HG02973 (cell line): ENCODE measurements around the gene PAK5.

ENCODE experiments used
- ATAC-seq: cut with Tn5 transposase; IDR thresholded peaks from one replicate; pipeline ENCODE4 v1.9.1; 2021; ENCODE audit warnings: moderate library complexity; ENCODE audit not compliant: unreplicated experiment

PAK5 gene

DNA sequence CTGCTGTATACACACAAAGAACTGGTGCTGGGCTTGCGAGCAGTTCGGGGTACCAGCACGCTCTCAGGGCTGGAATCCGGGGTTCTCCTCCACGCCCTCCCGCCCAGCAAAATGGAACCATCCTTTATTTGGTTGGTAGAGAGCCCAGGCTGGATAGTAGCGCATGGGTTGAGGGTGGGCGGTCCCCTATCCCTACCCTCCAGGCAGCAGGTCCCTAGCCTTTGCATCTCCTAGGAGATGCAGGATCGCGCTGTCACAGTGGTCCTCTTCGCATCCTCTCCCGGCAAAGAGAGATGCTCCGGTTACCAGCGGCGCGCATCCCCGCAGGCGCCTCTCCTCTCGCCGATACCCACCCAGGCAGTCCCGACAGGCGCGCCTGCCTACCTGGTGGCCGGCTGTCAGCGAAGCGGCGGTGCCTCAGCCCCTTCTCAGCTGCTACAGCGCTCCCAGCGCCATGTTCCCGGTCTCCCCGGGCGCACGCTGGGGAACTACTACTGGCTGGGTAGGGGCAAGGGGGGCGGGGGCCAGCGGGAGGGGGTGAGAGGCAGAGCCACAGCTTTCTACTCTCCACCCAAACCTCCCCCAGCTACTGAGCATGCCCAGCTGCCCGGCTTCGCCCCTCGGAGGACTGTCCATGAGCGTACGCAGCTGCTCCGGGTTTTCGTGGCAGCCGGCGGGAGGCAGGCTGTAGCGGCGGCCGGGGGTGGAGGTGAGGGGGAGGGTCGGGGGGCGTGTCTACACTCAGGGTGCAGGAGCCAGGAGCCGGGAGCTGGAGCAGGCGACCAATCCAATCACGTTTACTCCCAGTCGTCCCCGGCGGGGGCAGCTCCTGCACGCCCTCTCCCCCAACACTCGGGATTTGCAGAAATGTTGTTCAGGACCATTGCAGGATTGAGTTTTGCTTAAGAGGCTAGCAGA lies at the start of gene PAK5:
Gene PAK5, minus strand, starts transcription at position 699 of the 918 bp plus-strand sequence. CDS start 194,748 bp downstream, outside the sequence.
- ATAC-seq: no peak

DNA sequence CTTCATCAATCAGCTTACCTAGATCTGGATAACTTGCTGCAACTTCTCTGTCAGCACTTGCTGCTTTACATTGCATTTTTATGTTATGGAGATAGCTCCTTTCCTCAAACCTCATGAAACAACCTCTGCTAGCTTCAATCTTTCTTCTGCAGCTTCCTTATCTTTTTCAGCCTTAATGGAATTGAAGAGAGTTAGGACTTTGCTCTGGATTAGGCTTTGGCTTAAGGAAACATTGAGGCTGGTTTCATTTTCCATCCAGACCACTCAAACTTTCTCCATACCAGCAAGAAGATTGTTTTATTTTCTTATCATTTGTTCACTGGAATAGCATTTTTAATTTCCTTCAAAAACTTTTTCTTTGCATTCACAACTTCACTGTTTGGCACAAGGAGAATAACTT lies 48.8 kb upstream of the PAK5 start:
- no peak for ATAC-seq

DNA sequence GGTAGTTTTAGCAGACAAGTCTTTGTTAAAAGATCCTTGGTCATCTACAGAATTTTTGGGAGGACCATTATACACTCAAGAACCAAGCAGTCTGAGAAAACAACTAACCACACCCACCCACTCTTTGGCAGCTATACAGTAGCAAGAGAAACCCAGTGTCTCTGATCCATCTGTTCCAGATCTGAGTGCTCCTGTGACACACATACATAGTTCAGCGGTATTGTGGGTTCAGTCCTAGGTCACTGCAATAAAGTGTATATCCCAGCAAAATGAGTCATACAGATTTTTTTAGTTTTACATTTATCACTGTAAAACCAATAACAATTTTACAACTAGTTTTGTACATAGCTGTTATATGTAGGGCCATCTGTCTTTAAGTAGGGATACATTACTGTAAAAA lies 47.4 kb upstream of the PAK5 start:
- no peak for ATAC-seq

DNA sequence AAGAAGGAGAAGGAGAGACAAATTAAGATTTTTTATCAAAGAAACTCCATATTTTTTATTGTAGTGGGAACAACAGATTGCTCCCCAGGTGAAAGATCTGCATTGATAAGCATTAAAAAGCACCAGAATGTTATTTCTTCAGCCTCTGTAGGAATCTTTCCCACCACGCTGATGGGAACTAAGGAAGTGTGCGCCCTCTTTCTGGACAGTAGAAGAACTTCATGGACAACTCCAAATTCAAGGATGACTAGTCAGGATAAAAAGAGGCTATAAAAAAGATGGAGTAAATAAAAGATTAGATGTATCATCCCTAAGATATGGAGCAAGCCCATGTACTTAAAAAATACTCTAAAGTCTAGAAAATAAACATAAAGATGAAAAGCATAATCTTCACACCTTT lies 45.8 kb upstream of the PAK5 start:
- ATAC-seq: no peak

- no peak for ATAC-seq
Observed at GRCh38 chr20:9884061-9884460, 45.2 kb upstream of the PAK5 start.

- no peak for ATAC-seq
Observed at GRCh38 chr20:9877932-9878495, 39.1 kb upstream of the PAK5 start.

DNA sequence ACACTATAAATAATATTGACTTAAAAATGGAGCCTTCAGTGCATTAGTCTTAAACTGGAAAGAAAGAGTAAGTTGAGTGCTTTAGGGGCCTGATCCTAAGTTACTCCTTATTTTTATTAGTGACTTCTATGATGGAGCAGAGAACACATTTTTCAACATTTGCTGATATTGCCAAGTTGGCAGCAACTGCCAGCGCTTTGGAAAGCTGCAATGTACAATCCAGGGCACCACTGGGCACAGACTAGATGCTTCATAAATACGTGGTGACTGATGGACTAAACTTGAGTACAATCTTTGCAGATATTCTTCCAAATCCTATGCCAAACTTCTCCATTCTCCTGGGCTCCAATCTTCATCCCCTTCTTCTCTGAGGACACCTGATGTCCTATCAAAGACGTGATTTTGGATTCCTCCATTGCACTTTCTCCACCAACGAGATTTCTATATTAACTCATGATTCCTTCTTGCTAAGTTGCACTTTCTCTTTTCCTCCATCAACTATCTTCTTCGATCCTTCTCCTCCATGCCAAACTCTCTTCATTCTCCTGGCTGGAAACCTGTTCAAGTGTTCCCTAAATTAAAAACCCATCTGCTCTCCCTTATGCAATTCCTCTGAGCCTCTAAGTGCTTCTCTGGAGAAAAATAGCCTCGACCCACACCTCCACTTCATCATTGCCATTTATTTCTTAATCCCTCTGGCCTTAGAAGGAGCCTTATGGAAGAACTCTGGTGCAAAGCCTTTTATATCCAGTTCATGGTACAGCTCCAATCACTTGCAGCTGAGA lies 28.5 kb upstream of the PAK5 start:
- no peak for ATAC-seq

- ATAC-seq: no peak
Observed at GRCh38 chr20:9852566-9852965, 13.7 kb upstream of the PAK5 start.

GRCh38 chr20:9839626-9840025 lies 750 bp upstream of the PAK5 start:
- ATAC-seq: no peak

GRCh38 chr20:9838035-9838377 lies 870 bp downstream of the PAK5 start:
- ATAC-seq: no peak

DNA sequence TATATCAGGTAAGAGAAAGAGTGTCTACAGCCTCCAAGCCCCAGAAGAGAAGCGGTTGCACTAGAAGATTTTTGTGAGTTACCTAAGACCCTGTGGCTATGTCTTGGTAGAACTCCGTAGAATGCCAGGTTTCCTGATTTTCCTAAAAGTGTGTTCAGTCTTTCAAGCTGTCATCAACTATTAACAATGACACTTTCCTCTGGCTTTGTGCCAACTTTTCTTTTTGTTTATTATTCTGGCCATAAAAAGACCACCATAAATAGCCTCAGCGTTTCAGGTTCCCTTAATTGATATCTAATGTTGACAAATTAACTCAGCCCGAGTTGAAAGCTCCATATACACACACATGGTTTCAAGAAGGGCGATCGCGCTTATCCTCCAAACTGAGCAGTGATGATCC lies 1.2 kb downstream of the PAK5 start:
- ATAC-seq: no peak

- ATAC-seq: no peak
Observed at GRCh38 chr20:9835302-9835701, 3.6 kb downstream of the PAK5 start.

DNA sequence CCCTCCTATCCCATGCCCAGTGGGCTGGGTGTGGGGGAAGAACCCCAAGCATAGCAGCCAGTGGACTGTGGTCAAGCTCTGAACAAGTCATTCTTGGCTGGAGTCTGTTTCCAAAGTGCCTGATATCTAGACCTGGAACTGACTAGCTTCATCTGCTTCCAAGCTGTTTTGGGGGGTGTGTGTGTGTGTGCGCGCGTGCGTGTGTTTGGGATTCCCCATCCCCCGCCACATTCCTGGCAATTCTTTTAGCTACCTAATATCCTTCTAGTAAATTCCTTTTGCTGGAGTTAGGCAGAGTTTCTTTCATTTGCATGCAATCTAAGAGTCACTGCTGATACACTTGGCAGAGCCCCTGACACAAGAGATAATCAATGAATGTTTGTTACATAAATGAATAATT lies 7.8 kb downstream of the PAK5 start:
- no peak for ATAC-seq

- no peak for ATAC-seq
Observed at GRCh38 chr20:9829835-9830234, 9.0 kb downstream of the PAK5 start.

GRCh38 chr20:9817654-9818053 lies 21.2 kb downstream of the PAK5 start:
- no peak for ATAC-seq

GRCh38 chr20:9815632-9816031 lies 23.2 kb downstream of the PAK5 start:
- ATAC-seq: no peak

GRCh38 chr20:9810738-9811137 lies 28.1 kb downstream of the PAK5 start:
- no peak for ATAC-seq

DNA sequence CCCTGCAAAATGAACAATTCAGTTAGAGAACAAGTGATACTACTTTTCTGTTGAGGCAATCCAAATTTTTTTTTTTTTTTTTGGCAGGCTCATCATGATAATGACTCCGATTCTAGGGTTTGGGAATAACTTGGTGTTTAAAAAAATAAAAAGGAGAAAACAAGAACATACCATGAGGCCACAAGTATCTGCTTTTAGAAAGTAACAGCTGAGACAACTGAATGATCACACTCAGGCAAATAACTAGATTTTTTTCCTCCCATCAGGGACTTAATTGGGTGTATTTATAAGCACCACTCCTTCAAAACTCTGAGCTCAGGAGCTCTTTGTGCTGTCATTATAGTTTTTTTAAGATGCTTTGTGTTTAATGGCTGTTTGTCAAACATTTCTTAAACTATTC lies 29.6 kb downstream of the PAK5 start:
- no peak for ATAC-seq

- no peak for ATAC-seq
Observed at GRCh38 chr20:9808166-9808565, 30.7 kb downstream of the PAK5 start.

- no peak for ATAC-seq
Observed at GRCh38 chr20:9807136-9807535, 31.7 kb downstream of the PAK5 start.

GRCh38 chr20:9800421-9800820 lies 38.5 kb downstream of the PAK5 start:
- ATAC-seq: no peak

GRCh38 chr20:9794831-9795230 lies 44.0 kb downstream of the PAK5 start:
- ATAC-seq: no peak
